Adrenal gland (tissue), 5 donors: ENCODE results near the gene HRNR.
"Not testable (repeated sequence)": the region's sequence is repeated elsewhere in the genome, so short reads cannot be mapped to it uniquely, and the experiment has no call there.

Experiments
- POLR2A ChIP-seq, 2 donors: fragments of 450-650 bp; IDR thresholded peaks; one replicate each; pipeline ENCODE4 v1.6.1; 2017; ENCODE audit warnings: antibody characterized with exemption in 2 of 2, mild to moderate bottlenecking in 2 of 2, moderate library complexity in 1 of 2
- TF ChIP-seq, protein P1 (sequence below), 6 experiments: fragments of 450-650 bp in 4 of 6; fragments of 200-600 bp in 2 of 6; sonication (generic) in 1 of 6; IDR thresholded peaks; 1 replicate in 5 of 6; 2 replicates in 1 of 6; pipeline versions ENCODE4 v1.5.1 to v1.8.0; 2016 to 2021; ENCODE audit warnings: antibody characterized with exemption in 6 of 6, mild to moderate bottlenecking in 2 of 6, moderate library complexity in 1 of 6
- donor health status: DM: no; HTN: no; CAD: no.

DNA sequence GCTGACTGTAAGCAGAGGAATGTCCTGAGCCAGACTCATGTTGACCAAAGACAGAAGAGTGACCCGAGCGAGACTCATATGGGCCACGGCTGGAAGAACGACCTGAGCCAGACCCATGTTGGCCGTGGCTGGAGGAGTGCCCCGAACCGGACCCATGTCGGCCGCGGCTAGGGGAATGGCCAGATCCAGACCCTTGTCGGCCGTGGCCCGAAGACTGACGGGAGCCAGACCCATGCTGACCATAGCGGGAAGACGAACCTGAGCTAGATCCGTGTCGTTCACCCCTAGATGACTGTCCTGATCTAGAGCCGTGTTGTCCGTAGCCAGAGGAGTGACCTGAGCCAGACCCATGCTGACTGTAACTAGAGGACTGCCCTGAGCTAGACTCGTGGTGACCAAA lies 9.1 kb downstream of the HRNR start:
- not testable (repeated sequence) for TF ChIP-seq POLR2A (IDR thresholded peaks at IDR 0.05)
- TF ChIP-seq, protein P1, sequence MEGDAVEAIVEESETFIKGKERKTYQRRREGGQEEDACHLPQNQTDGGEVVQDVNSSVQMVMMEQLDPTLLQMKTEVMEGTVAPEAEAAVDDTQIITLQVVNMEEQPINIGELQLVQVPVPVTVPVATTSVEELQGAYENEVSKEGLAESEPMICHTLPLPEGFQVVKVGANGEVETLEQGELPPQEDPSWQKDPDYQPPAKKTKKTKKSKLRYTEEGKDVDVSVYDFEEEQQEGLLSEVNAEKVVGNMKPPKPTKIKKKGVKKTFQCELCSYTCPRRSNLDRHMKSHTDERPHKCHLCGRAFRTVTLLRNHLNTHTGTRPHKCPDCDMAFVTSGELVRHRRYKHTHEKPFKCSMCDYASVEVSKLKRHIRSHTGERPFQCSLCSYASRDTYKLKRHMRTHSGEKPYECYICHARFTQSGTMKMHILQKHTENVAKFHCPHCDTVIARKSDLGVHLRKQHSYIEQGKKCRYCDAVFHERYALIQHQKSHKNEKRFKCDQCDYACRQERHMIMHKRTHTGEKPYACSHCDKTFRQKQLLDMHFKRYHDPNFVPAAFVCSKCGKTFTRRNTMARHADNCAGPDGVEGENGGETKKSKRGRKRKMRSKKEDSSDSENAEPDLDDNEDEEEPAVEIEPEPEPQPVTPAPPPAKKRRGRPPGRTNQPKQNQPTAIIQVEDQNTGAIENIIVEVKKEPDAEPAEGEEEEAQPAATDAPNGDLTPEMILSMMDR (IDR thresholded peaks at IDR 0.05) = not testable (repeated sequence)
